GM21447 (cell line): ENCODE data around the gene GOPC.

Experiments used
- ATAC-seq: cut with Tn5 transposase; IDR thresholded peaks from one replicate; pipeline ENCODE4 v1.9.1; 2021; ENCODE audit not compliant: unreplicated experiment

The GOPC gene

GRCh38 chr6:117597755-117598154, 4.6 kb downstream of the GOPC start:
- ATAC-seq = no peak

- no peak for ATAC-seq
Observed at GRCh38 chr6:117595099-117595923, 7.0 kb downstream of the GOPC start.

- no peak for ATAC-seq
Observed at GRCh38 chr6:117592983-117593759, 9.1 kb downstream of the GOPC start.

- no peak for ATAC-seq
Observed at GRCh38 chr6:117591405-117591804, 10.9 kb downstream of the GOPC start.

- no peak for ATAC-seq
Observed at GRCh38 chr6:117590447-117590846, 11.9 kb downstream of the GOPC start.

- ATAC-seq = no peak
Observed at GRCh38 chr6:117585647-117586046, 16.7 kb downstream of the GOPC start.

GRCh38 chr6:117574198-117574597, 28.1 kb downstream of the GOPC start:
- ATAC-seq = no peak

GRCh38 chr6:117573006-117573680, 29.2 kb downstream of the GOPC start:
- no peak for ATAC-seq

GRCh38 chr6:117568831-117569410, 33.4 kb downstream of the GOPC start:
- no peak for ATAC-seq

GRCh38 chr6:117568247-117568646, 34.1 kb downstream of the GOPC start:
- ATAC-seq = no peak

- no peak for ATAC-seq
Observed at GRCh38 chr6:117564681-117565080, 37.6 kb downstream of the GOPC start.

GRCh38 chr6:117561128-117561527, 41.2 kb downstream of the GOPC start:
- no peak for ATAC-seq

- ATAC-seq = no peak
Observed at GRCh38 chr6:117559299-117559698, 43.0 kb downstream of the GOPC start.

- ATAC-seq = no peak
Observed at GRCh38 chr6:117558818-117559217, 43.5 kb downstream of the GOPC start.

- ATAC-seq = no peak
Observed at GRCh38 chr6:117557951-117558350, 44.4 kb downstream of the GOPC start.

GRCh38 chr6:117555882-117556498, 46.3 kb downstream of the GOPC start:
- peak; percentile 36 for ATAC-seq

- no peak for ATAC-seq
Observed at GRCh38 chr6:117555262-117555849, 47.0 kb downstream of the GOPC start.

GRCh38 chr6:117553142-117553541, 49.2 kb downstream of the GOPC start:
- no peak for ATAC-seq

GRCh38 chr6:117552618-117553017, 49.7 kb downstream of the GOPC start:
- no peak for ATAC-seq

GRCh38 chr6:117550618-117551242, 51.6 kb downstream of the GOPC start:
- no peak for ATAC-seq
